ENCODE results near the gene POU2F2. TPM values are rescaled to one million over a fixed set of nuclear protein-coding genes. Genes with fewer than 3 reads are reported as not detected.

Gene POU2F2
- total and polyA plus RNA-seq, 3 donors from 2014 or later, result 9.4 to 20.6 (median 13.2) TPM

GRCh38 chr19:42076380-42076944 lies 55.8 kb downstream of the POU2F2 start:
- no peaks in the 10 kb centered on the region for H3K36me3 ChIP-seq (ENCODE audit: low read depth, missing control alignments)
- H3K27me3 ChIP-seq, result no peaks in the 10 kb centered on the region
- intact Hi-C loops (cut with DNase I; ENCODE audit: low total_unique reads), result no loop called here
- peak; percentile 63 for DNase-seq
- no peaks in the 10 kb centered on the region for H3K9me3 ChIP-seq
- WGBS, 2 donors, result 1 to 3% methylated on average over 19 to 33 of the region's 33 CpGs
- peak overlapping the region; percentile 79 to 91 for H3K27ac ChIP-seq
- peaks cover 13% of the 10 kb centered on the region for H3K4me1 ChIP-seq
- TF ChIP-seq CTCF (IDR thresholded peaks at IDR 0.05), result no peak
- peak overlapping the region; percentile 91 to 96 for H3K4me3 ChIP-seq

- peaks cover 13% of the 10 kb centered on the region for H3K4me1 ChIP-seq
- peak; percentile 90 for TF ChIP-seq POLR2A (IDR thresholded peaks at IDR 0.05)
- TF ChIP-seq CTCF (IDR thresholded peaks at IDR 0.05), result no peak
- DNase-seq, result peak; percentile 99
- intact Hi-C loops (cut with DNase I; ENCODE audit: low total_unique reads), result no loop called here
- WGBS, 2 donors, result 0 to 1% methylated on average over 26 to 50 of the region's 80 CpGs
- H3K27ac ChIP-seq, result peak within 1 kb of the TSS; percentile 97 to 98
- H3K4me3 ChIP-seq, result peak within 1 kb of the TSS; percentile 91 to 96
- no peaks in the 10 kb centered on the region for H3K27me3 ChIP-seq
- no peaks in the 10 kb centered on the region for H3K36me3 ChIP-seq (ENCODE audit: low read depth, missing control alignments)
- no peaks in the 10 kb centered on the region for H3K9me3 ChIP-seq
These were observed 56.4 kb downstream of the POU2F2 start, which contains the start of gene ZNF574 for GRCh38 chr19:42075616-42076379. ZNF574 (plus strand) TSS chr19:42076166; CDS start chr19:42078607, 2,441 bp downstream.

GRCh38 chr19:42075364-42075615 lies 57.0 kb downstream of the POU2F2 start:
- peaks cover 13% of the 10 kb centered on the region for H3K4me1 ChIP-seq
- DNase-seq, result no peak
- H3K4me3 ChIP-seq, result peak overlapping the region; percentile 58 to 91
- TF ChIP-seq POLR2A (IDR thresholded peaks at IDR 0.05), result no peak
- TF ChIP-seq CTCF (IDR thresholded peaks at IDR 0.05), result no peak
- peak overlapping the region; percentile 97 to 98 for H3K27ac ChIP-seq
- H3K36me3 ChIP-seq (ENCODE audit: low read depth, missing control alignments), result no peaks in the 10 kb centered on the region
- H3K9me3 ChIP-seq, result no peaks in the 10 kb centered on the region
- 0% methylated on average over 3 of the region's 3 CpGs for WGBS, 2 donors
- intact Hi-C loops (cut with DNase I; ENCODE audit: low total_unique reads), result no loop called here
- no peaks in the 10 kb centered on the region for H3K27me3 ChIP-seq

GRCh38 chr19:42074513-42075363 lies 57.5 kb downstream of the POU2F2 start:
- Histone ChIP-seq H3K27me3 (no peaks in the 10 kb centered on the region), H3K9me3 (no peaks in the 10 kb centered on the region), H3K27ac (peak overlapping the region; percentile 97 to 98), H3K36me3 (ENCODE audit: low read depth, missing control alignments) (no peaks in the 10 kb centered on the region), H3K4me3 (peak overlapping the region; percentile 58 to 91), H3K4me1 (peaks cover 13% of the 10 kb centered on the region)
- 45 to 49% methylated on average over 24 to 26 of the region's 27 CpGs for WGBS, 2 donors
- intact Hi-C loops (cut with DNase I; ENCODE audit: low total_unique reads), result no loop called here
- DNase-seq, result peak; percentile 48
- TF ChIP-seq POLR2A (IDR thresholded peaks at IDR 0.05) (no peak), CTCF (IDR thresholded peaks at IDR 0.05) (peak in 1 of 3 experiments; percentile 3)
